ENCODE data around the gene ZNF679.
"Not testable (repeated sequence)": the region's sequence is repeated elsewhere in the genome, so short reads cannot be mapped to it uniquely, and the experiment has no call there.

- TF ChIP-seq REST (IDR thresholded peaks at IDR 0.05; ENCODE audit: borderline replicate concordance in 1 of 2, low read depth in 1 of 2, low read length in 2 of 2); ZC3H4 (CRISPR knock-in tag; IDR thresholded peaks at IDR 0.05; ENCODE audit: borderline replicate concordance); PHF8 (CRISPR knock-in tag; IDR thresholded peaks at IDR 0.05): not testable (repeated sequence)
Measured at GRCh38 chr7:64316031-64316742, 87.9 kb downstream of the ZNF679 start.
